GM19324 (cell line): ENCODE data around the gene ARHGAP45.

ENCODE experiments used
- ATAC-seq: cut with Tn5 transposase; IDR thresholded peaks from one replicate; pipeline ENCODE4 v1.9.1; 2021; ENCODE audit warnings: mild to moderate bottlenecking, moderate library complexity; ENCODE audit not compliant: unreplicated experiment, low FRiP score

ARHGAP45 gene

GRCh38 chr19:1054102-1055027 is 12.6 kb upstream of the ARHGAP45 start:
- ATAC-seq = no peak

- ATAC-seq = no peak
Observed at GRCh38 chr19:1055028-1055425, 11.9 kb upstream of the ARHGAP45 start.

GRCh38 chr19:1055886-1056620 is 10.9 kb upstream of the ARHGAP45 start:
- ATAC-seq = no peak

DNA sequence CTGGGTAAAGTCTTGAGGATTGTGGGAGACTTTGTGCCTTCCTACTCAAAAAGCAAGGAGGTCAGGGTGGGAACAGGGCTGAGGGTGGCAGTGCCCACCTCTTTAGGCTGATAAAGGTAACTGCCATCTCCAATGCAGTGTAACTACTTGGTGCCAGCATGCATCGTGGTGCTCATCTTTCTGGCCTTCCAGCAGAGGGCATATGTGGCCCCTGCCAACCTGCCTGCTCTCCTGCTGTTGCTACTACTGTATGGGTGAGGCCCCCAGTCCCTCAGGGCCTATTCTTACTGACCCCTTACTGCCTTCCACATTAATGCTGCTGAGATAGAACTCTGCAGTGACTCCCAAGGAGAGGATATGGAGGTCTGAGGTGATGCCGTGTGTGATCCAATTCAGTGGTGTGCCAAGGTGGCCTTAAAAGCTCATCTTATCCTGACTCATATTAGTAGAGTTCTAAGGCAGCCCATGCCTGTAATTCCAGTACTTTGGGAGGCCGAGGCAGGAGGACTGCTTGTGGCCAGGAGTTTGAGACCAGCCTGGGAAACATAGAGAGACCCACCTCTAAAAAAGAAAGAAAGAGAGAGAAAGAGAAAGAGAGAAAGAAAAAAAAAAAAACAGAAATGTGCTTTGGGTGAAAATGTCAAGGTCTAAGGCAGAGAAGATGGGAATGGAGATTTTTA is 9.7 kb upstream of the ARHGAP45 start:
- ATAC-seq = no peak

DNA sequence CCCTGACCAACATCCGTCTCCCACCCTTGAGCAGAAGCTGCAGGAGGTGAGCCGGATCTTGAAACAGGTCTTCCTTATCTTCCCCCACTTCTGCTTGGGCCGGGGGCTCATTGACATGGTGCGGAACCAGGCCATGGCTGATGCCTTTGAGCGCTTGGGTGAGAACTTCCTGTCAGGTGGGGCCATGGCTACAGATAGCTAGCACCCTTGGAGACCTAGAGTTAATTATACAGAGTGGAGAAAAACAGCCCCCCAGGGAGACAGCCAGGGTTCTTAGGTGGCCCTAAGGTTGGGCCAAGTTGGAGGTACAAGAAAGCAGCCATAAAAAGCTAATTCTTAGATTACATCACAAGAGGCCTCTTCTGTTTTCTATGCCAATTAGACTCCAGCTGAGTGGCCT is 8.9 kb upstream of the ARHGAP45 start:
- ATAC-seq = no peak

- no peak for ATAC-seq
Observed at GRCh38 chr19:1060689-1061088, 6.3 kb upstream of the ARHGAP45 start.

GRCh38 chr19:1061987-1062386 is 5.0 kb upstream of the ARHGAP45 start:
- no peak for ATAC-seq

GRCh38 chr19:1062387-1063029 is 4.5 kb upstream of the ARHGAP45 start:
- ATAC-seq = no peak

DNA sequence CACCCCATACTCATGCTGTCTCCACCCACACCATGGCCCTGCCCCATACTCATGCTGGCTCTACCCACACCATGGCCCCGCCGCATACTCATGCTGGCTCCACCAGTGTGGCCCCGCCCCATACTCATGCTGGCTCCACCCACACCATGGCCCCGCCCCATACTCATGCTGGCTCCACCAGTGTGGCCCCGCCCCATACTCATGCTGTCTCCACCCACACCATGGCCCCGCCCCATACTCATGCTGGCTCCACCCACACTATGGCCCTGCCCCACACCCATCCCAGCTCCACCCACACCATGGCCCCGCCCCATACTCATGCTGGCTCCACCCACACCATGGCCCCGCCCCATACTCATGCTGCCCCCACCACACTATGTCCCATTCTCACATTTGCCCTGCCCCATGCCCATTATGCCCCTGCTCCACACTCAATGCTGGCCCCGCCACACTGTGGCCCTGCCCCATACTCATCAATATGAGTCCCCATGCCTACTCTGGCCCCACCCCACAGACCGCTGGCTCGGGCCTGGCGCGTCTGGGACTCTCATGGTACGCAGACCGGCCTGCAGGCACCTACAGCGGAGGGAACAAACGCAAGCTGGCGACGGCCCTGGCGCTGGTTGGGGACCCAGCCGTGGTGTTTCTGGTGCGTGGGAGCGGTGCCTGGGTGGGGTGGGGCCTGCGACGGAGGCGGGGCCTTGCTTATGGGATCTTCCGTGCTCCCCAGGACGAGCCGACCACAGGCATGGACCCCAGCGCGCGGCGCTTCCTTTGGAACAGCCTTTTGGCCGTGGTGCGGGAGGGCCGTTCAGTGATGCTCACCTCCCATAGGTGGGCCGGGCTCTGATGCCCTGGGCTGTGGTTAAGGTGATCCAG is 3.7 kb upstream of the ARHGAP45 start:
- no peak for ATAC-seq

DNA sequence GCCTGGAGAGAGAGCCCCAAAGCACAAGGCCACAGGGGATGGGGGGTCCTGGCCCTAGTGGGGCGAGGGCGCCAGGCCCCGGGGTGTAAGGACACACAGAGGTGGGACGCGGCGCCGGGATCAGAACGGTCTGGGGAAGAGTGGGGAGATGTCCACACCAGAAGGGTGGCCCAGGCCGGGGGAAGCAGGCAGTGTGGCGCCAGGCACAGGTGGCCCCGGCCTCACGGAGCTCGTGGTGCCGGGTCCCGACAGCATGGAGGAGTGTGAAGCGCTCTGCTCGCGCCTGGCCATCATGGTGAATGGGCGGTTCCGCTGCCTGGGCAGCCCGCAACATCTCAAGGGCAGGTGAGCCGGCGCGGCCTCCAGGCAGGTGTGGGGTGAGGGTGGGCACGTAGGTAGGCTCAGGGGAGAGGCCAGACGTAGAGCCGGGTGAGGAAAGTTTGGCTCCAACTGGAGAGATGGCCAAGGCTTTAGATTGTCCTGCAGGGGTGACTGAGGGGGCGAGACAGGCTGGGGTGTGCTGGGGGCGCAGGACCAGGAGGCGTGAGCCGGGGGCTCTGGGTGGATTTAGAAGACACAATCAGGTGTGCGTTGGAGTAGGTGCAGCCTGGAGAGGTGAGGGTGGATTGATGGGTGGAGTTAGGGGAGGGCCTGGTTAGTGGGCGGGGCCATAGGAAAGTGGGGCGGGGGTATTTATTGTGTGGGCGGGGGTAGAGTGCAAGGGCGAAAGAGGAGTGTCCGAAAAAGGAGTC is 2.9 kb upstream of the ARHGAP45 start:
- no peak for ATAC-seq

- ATAC-seq = no peak
Observed at GRCh38 chr19:1064661-1065605, 2.0 kb upstream of the ARHGAP45 start.

- no peak for ATAC-seq
Observed at GRCh38 chr19:1065606-1066109, 1.3 kb upstream of the ARHGAP45 start.

- no peak for ATAC-seq
Observed at GRCh38 chr19:1066251-1066747, 668 bp upstream of the ARHGAP45 start.

GRCh38 chr19:1067341-1067957 is 482 bp downstream of the ARHGAP45 start:
- ATAC-seq = peak; percentile 17

DNA sequence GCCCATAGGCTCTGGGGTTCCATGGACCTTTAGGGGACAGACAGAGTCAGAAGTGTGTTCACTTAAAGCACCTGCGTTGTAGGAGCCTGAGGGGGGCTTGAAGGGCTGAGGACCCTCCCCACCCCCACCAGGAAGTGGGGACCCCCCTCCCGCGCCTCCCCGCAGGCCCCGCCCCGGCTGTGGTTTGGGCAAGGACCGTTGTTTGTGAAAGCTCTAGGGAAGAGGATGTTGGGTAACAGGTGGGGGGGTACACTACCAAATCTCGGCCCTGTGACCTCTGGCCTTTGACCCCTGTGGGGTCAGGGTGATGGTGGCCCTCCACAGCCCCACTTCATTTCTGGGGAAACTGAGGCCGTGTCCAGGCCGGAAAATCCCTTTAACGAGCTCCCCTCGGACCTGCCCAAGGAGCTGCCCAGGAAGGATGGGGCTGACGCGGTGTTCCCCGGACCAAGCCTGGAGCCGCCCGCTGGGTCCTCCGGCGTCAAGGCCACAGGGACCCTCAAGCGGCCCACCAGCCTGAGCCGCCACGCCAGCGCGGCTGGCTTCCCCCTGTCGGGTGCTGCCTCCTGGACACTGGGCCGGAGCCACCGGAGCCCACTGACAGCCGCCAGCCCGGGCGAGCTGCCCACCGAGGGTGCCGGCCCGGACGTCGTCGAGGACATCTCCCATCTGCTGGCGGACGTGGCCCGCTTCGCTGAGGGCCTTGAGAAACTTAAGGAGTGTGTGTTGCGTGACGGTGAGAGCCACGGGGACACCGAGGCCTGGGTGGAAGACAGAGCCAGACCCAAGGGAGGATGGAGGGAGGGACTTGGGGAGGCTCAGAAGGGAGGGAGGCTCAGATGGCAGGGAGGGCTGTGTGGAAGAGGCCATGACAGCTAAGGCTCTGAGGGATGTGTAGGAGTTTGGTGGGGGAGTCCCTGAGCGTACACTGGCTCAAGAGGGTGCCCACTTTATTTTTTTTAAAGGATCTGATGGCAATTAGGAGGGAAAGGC is 1.3 kb downstream of the ARHGAP45 start:
- no peak for ATAC-seq
